SU-DHL-6 (cell line): ENCODE measurements around the gene CACFD1.

Experiments used
- CTCF ChIP-seq: fragments of 200-600 bp; sonication (generic); IDR thresholded peaks from one replicate; pipeline ENCODE4 v1.5.1; 2017; ENCODE audit warnings: antibody characterized with exemption, mild to moderate bottlenecking, low read length, moderate library complexity; ENCODE audit not compliant: insufficient read depth, poor library complexity, severe bottlenecking
- EZH2phosphoT487 ChIP-seq: fragments of 200-600 bp; sonication (generic), shearing (Covaris generic); conservative IDR thresholded peaks from 2 replicates; pipeline ENCODE4 v1.6.1; 2018; ENCODE audit warnings: mild to moderate bottlenecking, antibody characterized with exemption, low read length, moderate library complexity, mixed read lengths

DNA sequence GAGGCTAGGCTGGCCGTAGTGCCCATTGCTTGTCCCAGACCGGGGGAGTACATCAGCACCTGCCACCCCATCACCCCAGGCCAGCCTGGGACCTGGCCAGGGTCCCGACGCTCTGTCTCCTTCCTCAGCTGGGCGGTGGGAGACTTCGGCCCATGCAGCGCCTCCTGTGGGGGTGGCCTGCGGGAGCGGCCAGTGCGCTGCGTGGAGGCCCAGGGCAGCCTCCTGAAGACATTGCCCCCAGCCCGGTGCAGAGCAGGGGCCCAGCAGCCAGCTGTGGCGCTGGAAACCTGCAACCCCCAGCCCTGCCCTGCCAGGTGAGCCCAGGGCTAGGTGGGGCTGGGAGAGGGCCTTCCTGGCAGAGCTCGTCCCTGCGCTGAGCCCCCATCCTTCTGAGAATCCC, 16.5 kb upstream of the CACFD1 start:
- no peak for TF ChIP-seq CTCF
- TF ChIP-seq EZH2phosphoT487: no peak
